DMS 273 (cell line): Measurements from ENCODE around the gene CCT8.

ENCODE experiments used
- DNase-seq: peaks from one replicate; lab custom pipeline; 2025; ENCODE audit not compliant: unreplicated experiment; lab: John Stamatoyannopoulos, UW

The CCT8 gene

DNA sequence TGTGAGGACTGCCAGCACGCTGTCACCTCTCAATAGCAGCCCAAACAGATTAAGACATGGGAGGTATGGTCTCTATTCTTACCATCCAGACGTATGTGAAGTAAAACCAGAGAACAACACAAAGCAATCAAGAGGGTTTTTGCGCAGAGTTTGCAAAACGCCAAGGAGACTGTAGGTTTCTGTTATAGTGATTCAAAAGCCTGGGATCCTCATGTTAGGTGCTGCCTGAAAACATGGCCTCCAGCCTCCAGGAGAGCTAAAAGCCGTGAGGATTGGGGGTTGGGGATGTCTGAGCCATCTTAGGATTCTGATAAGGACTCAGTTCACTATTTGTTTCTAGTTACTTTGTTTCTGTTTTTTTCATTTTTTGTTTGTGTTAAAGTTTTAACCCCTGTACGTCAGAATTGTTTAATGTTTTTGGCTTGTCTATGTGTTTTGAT, 4.2 kb upstream of the CCT8 start:
- peak; percentile 82 for DNase-seq

DNA sequence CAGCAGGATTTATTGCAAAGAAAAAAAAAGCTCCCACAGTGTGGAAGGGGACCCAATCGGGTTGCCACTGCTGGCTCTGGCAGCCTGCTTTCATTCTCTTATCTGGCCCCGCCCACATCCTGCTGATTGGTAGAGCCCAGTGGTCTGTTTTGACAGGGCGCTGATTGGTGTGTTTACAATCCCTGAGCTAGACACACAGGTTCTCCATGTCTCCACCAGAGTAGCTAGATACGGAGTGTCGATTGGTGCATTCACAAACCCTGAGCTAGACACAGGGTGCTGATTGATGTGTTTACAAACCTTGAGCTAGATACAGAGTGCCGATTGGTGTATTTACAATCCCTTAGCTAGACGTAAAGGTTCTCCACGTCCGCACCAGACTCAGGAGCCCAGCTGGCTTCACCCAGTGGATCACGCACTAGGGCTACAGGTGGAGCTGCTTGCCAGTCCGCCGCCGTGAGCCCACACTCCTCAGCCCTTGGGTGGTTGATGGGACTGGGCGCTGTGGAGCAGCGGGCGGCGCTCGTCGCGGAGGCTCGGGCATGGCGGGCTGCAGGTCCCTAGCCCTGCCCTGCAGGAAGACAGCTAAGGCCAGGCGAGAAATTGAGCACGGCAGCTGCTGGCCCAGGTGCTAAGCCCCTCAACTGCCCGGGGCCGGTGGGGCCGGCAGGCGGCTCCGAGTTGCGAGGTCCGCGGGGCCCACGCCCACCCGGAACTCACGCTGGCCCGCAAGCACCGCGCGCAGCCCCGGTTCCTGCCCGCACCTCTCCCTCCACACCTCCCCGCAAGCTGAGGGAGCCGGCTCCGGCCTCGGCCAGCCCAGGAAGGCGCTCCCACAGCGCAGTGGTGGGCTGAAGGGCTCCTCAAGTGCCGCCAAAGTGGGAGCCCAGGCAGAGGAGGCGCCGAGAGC, 3.5 kb upstream of the CCT8 start:
- peak; percentile 70 for DNase-seq

GRCh38 chr21:29075706-29076466, 2.4 kb upstream of the CCT8 start:
- DNase-seq, result no peak

- no peak for DNase-seq
These were observed 1.3 kb upstream of the CCT8 start for GRCh38 chr21:29074783-29075182.

DNA sequence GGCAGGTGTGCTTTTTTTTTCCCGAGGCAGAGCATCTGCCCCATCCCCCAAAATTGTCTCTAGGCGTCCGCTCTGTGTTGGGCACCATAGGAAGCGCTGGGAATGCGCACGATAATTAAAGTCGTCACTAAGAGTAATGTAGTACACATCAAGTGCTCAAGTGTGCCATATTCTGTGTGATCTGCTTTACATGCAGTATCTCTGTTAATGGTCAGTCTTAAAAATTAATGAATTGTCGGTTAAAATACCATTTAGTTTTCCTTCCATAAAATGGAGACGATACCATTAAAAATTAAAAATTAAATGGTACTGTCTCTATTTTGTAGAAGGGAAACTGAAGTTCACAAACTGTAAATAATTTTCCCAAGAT, 544 bp upstream of the CCT8 start:
- no peak for DNase-seq

- DNase-seq, result peak; percentile 63
These were observed 601 bp downstream of the CCT8 start for GRCh38 chr21:29072873-29073221.

- no peak for DNase-seq
These were observed 8.5 kb downstream of the CCT8 start for GRCh38 chr21:29064850-29065481.

DNA sequence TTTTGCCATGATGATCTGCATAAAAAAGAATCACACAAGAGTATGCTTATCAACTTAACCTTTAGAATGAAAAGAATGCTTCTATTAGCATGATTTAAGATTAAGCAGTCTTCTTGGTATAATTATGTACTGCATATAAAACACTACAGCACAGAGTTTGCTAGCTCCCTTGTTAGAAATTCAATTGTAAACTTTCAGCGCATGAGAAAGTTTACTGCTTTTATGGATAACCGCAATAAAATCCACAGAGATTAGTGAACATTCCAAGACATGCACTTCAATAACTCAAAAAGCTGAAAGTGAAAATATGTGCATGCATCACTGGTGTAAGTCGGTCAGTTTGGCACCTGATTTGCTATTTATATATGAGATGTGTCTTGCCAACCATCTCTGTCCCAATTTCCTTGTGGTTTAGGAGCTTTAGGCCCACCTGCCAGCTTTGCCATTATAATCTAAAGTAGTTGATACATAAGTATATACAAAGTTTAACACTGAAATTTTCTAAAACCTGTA, 16.9 kb downstream of the CCT8 start:
- no peak for DNase-seq

GRCh38 chr21:29056005-29056404, 17.4 kb downstream of the CCT8 start:
- no peak for DNase-seq

GRCh38 chr21:29055080-29055479, 18.4 kb downstream of the CCT8 start:
- peak; percentile 8 for DNase-seq

- DNase-seq, result no peak
These were observed 19.8 kb downstream of the CCT8 start for GRCh38 chr21:29053656-29054055.

- DNase-seq, result peak; percentile 10
These were observed 20.4 kb downstream of the CCT8 start for GRCh38 chr21:29053011-29053553.

- DNase-seq, result no peak
These were observed 21.2 kb downstream of the CCT8 start for GRCh38 chr21:29052224-29052623.

- DNase-seq, result no peak
These were observed 38.8 kb downstream of the CCT8 start for GRCh38 chr21:29034678-29035077.

- DNase-seq, result no peak
These were observed 39.6 kb downstream of the CCT8 start for GRCh38 chr21:29033871-29034270.

DNA sequence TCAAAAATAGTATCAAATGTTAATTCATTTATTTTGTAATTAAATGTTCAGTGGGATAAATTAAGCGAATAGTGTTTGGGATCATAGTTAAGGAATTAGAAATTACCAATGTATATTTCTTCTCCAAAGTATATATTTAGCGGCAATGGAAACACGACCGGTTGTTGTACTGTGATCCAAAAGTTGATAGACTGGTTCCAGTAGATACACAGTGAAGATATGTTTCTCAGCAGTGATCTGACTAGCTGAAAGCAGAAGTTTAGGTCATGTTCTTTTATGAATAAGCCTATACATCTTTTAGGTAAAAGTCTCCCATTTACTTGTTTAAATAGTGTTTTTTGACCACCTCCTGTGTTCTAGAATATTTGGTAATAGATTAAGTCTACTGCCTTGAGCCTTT, 40.1 kb downstream of the CCT8 start:
- no peak for DNase-seq

- no peak for DNase-seq
These were observed 42.5 kb downstream of the CCT8 start for GRCh38 chr21:29030909-29031308.

DNA sequence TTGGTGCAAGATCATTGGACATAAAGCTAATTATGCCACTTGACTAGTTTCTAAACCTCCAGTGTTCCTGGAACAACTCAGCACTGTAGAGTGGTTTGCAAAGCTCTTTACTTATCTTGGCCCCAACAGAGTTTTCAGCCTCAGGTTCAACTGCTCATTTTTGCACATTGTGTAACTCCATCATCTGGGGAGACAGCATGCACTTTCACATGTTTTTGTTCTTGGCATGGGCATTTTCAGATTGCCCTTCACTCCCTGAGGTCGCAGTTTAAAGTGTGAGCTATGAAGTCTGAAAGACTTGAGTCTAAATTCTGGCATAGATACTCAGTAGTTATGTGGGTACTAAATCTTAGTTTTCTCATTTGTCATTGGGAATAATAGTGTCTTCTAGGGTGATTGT, 43.9 kb downstream of the CCT8 start:
- DNase-seq, result no peak

GRCh38 chr21:29025328-29025713, 48.1 kb downstream of the CCT8 start:
- DNase-seq, result peak; percentile 25

DNA sequence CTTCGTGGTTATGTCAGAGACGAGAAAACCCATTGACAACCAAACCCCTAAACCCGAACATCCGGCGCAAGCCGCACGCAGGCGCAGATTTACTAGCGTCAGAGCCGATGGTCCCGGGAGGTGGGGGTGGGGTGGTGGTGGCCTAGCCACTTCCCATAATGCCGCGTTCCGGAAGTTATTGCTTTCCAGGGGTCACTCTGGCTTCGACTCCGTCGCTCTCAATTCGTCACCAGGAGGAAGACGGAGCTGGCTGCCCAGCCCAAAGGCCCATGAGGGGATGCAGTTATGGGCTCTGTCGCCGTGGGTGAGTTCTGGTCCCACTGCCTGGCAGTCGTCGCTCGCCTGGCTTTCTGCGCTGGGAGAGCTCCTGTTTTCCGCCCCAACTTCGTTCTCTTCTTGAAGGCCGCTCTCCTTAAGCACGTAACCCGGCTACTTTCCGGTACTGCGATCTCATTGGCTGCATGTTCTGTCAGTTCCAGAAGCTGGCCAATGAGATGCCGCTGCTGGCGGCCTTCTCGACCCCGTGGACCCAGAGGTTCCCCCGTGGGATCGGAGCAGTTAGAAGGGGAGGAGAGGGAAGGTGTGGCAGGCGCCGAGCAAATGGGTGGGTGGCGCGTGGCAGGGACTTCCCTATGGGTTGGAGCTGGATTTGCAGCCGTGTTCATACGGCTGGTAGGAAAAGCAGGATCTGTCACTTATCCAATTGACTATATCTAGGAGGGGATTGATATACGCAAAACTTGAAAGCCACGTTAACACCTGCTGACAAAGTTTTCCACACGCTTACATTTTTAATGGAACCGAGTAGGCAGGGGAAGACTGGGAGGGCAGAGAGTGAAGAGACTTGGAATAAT, 48.7 kb downstream of the CCT8 start, which contains the start of gene USP16:
TSS of gene USP16 (plus strand) at position 195 of the 854 bp plus-strand sequence. CDS start 3,246 bp downstream, outside the sequence.
- DNase-seq, result peak; percentile 98
